SK-N-SH (cell line): ENCODE measurements around the gene ARFIP1. TPM values are rescaled to one million over a fixed set of nuclear protein-coding genes. Genes with fewer than 3 reads are reported as not detected.

ENCODE experiments used
- CTCF ChIA-PET: fragments of 300-600, 350-600 bp; formaldehyde crosslinking; extraction: SDS; loops from one replicate; lab custom pipeline; 2021; lab: Yijun Ruan, JAX
- POLR2A ChIA-PET: fragments of 350-600 bp; sonication (Branson Sonifier 250); formaldehyde crosslinking; extraction: SDS; loops from one replicate; lab custom pipeline; 2020; ENCODE audit warnings: antibody characterized with exemption, inconsistent platforms; lab: Yijun Ruan, JAX
- DNase-seq: peaks from one replicate; pipeline ENCODE4 v3.0.0; 2012
- H2AFZ ChIP-seq: fragments of 200-600 bp; sonication (generic); 2 replicates; pipeline ENCODE4 v1.8.1; 2016; ENCODE audit warnings: antibody characterized with exemption, mild to moderate bottlenecking, low read depth
- H3F3A ChIP-seq: fragments of 200-600 bp; sonication (generic); replicated peaks from 2 replicates; pipeline ENCODE3; 2016; ENCODE audit warnings: antibody characterized with exemption, mild to moderate bottlenecking; ENCODE audit not compliant: insufficient read depth
- H3K27ac ChIP-seq, 2 experiments: fragments of 200-500 bp in 1 of 2; fragments of 200-600 bp in 1 of 2; sonication (Bioruptor generic) in 1 of 2; sonication (generic), shearing (Covaris generic) in 1 of 2; 2 replicates each; pipeline versions ENCODE4 v1.5.1 to v1.6.1; 2014 to 2016; ENCODE audit warnings: low read depth in 2 of 2, inconsistent platforms in 1 of 2, low read length in 1 of 2, mild to moderate bottlenecking in 1 of 2, mixed read lengths in 1 of 2
- H3K27me3 ChIP-seq: fragments of 200-600 bp; sonication (generic), shearing (Covaris generic); 2 replicates; pipeline ENCODE4 v1.6.1; 2016; ENCODE audit warnings: mixed run types; ENCODE audit not compliant: insufficient read depth
- H3K36me3 ChIP-seq, 2 experiments: fragments of 200-500 bp in 1 of 2; fragments of 200-600 bp in 1 of 2; sonication (Bioruptor generic) in 1 of 2; sonication (generic) in 1 of 2; replicated peaks in 1 of 2; 2 replicates each; pipeline versions ENCODE3 to v1.5.1; 2014 to 2016; ENCODE audit warnings: low read length in 1 of 2, mild to moderate bottlenecking in 1 of 2; ENCODE audit not compliant: insufficient read depth in 2 of 2, control insufficient read depth in 1 of 2
- H3K4me1 ChIP-seq, 2 experiments: fragments of 200-500 bp in 1 of 2; fragments of 200-600 bp in 1 of 2; sonication (Bioruptor generic) in 1 of 2; sonication (generic), shearing (Covaris generic) in 1 of 2; 2 replicates each; pipeline versions ENCODE4 v1.5.1 to v1.6.1; 2014 to 2016; ENCODE audit warnings: low read depth in 1 of 2, low read length in 1 of 2, mixed run types in 1 of 2; ENCODE audit not compliant: insufficient read depth in 2 of 2, control insufficient read depth in 1 of 2
- H3K4me2 ChIP-seq: fragments of 200-600 bp; sonication (generic), shearing (Covaris generic); 2 replicates; pipeline ENCODE4 v1.6.1; 2017; ENCODE audit warnings: mixed run types
- H3K4me3 ChIP-seq, 2 experiments: fragments of 200-500 bp in 1 of 2; fragments of 200-600 bp in 1 of 2; sonication (Bioruptor generic) in 1 of 2; sonication (generic), shearing (Covaris generic) in 1 of 2; 2 replicates each; pipeline versions ENCODE4 v1.5.1 to v1.8.1; 2014 to 2016; ENCODE audit warnings: low read depth in 2 of 2, inconsistent platforms in 1 of 2, low read length in 1 of 2, mild to moderate bottlenecking in 1 of 2, mixed read lengths in 1 of 2, moderate library complexity in 1 of 2
- H3K79me2 ChIP-seq: fragments of 200-600 bp; sonication (generic); 2 replicates; pipeline ENCODE4 v1.8.1; 2017; ENCODE audit warnings: mild to moderate bottlenecking; ENCODE audit not compliant: insufficient read depth
- H3K9ac ChIP-seq: fragments of 200-600 bp; sonication (generic); 2 replicates; pipeline ENCODE4 v1.6.1; 2017; ENCODE audit warnings: mixed run types
- H3K9me2 ChIP-seq: fragments of 200-600 bp; sonication (generic); 2 replicates; pipeline ENCODE4 v1.6.1; 2017; ENCODE audit warnings: mixed run types
- H3K9me3 ChIP-seq: fragments of 200-600 bp; sonication (generic); 2 replicates; pipeline ENCODE4 v1.6.1; 2017; ENCODE audit warnings: mixed run types, mild to moderate bottlenecking, moderate library complexity
- H4K20me1 ChIP-seq: fragments of 200-600 bp; sonication (generic); 2 replicates; pipeline ENCODE4 v1.6.1; 2017; ENCODE audit warnings: mild to moderate bottlenecking, mixed run types; ENCODE audit not compliant: insufficient read depth
- CHD2 ChIP-seq: fragments of 150-350 bp; IDR thresholded peaks from 2 replicates; pipeline ENCODE4 v1.6.1; 2018; ENCODE audit warnings: low read length; ENCODE audit not compliant: partially characterized antibody
- CTCF ChIP-seq: fragments of 200-600 bp; sonication (generic); IDR thresholded peaks from 2 replicates; pipeline ENCODE4 v1.6.1; 2017; ENCODE audit warnings: antibody characterized with exemption, mild to moderate bottlenecking, moderate library complexity
- ELF1 ChIP-seq: IDR thresholded peaks from 2 replicates; pipeline ENCODE4 v1.4.0; 2012
- FOXJ3 ChIP-seq: sonication (generic); formaldehyde crosslinking; IDR thresholded peaks from 2 replicates; pipeline ENCODE4 v1.5.1; 2020; ENCODE audit warnings: mild to moderate bottlenecking, missing genetic modification reagents
- FOXM1 ChIP-seq: IDR thresholded peaks from 2 replicates; pipeline ENCODE4 v1.4.0; 2012; ENCODE audit warnings: low read depth, mild to moderate bottlenecking
- GABPA ChIP-seq: IDR thresholded peaks from 2 replicates; pipeline ENCODE4 v1.4.0; 2012; ENCODE audit warnings: low read depth, mild to moderate bottlenecking
- GATA2 ChIP-seq: sonication (generic); formaldehyde crosslinking; IDR thresholded peaks from 2 replicates; pipeline ENCODE4 v1.5.0; 2020; ENCODE audit warnings: mild to moderate bottlenecking, missing genetic modification reagents
- IRF3 ChIP-seq: fragments of 150-350 bp; IDR thresholded peaks from 2 replicates; pipeline ENCODE4 v1.6.1; 2016; ENCODE audit warnings: mild to moderate bottlenecking, low read depth, low read length
- JUND ChIP-seq: IDR thresholded peaks from 2 replicates; pipeline ENCODE4 v1.4.0; 2012
- MAX ChIP-seq: IDR thresholded peaks from 2 replicates; pipeline ENCODE4 v1.4.0; 2012; ENCODE audit warnings: low read depth
- NFIC ChIP-seq: IDR thresholded peaks from 2 replicates; pipeline ENCODE4 v1.4.0; 2012; ENCODE audit warnings: borderline replicate concordance
- NRF1 ChIP-seq: IDR thresholded peaks from 2 replicates; pipeline ENCODE4 v1.6.1; 2012; ENCODE audit warnings: low read depth, mild to moderate bottlenecking, low read length
- PBX3 ChIP-seq: IDR thresholded peaks from 2 replicates; pipeline ENCODE4; 2012
- POLR2AphosphoS5 ChIP-seq: IDR thresholded peaks from 2 replicates; pipeline ENCODE4 v1.6.1; 2012; ENCODE audit warnings: low read depth, low read length
- RCOR1 ChIP-seq: fragments of 150-350 bp; IDR thresholded peaks from 2 replicates; pipeline ENCODE4 v1.6.1; 2017; ENCODE audit warnings: antibody characterized with exemption, low read length
- REST ChIP-seq: IDR thresholded peaks from 2 replicates; pipeline ENCODE4 v1.6.1; 2012; ENCODE audit warnings: mild to moderate bottlenecking, low read depth, low read length, moderate library complexity
- RFX5 ChIP-seq: IDR thresholded peaks from 2 replicates; pipeline ENCODE4 v1.6.1; 2012; ENCODE audit warnings: mild to moderate bottlenecking, improper control_type of control experiment, low read length
- SIN3A ChIP-seq: IDR thresholded peaks from 2 replicates; pipeline ENCODE4 v1.6.1; 2012; ENCODE audit warnings: low read depth, mild to moderate bottlenecking, low read length, moderate library complexity, borderline replicate concordance
- TAF1 ChIP-seq: IDR thresholded peaks from 2 replicates; pipeline ENCODE4 v1.6.1; 2012; ENCODE audit warnings: low read depth, mild to moderate bottlenecking, low read length, moderate library complexity, borderline replicate concordance
- TEAD4 ChIP-seq: IDR thresholded peaks from 2 replicates; pipeline ENCODE4 v1.4.0; 2012; ENCODE audit warnings: mild to moderate bottlenecking, borderline replicate concordance; ENCODE audit not compliant: insufficient read depth
- USF1 ChIP-seq: IDR thresholded peaks from 2 replicates; pipeline ENCODE4 v1.4.0; 2012; ENCODE audit warnings: low read depth, borderline replicate concordance
- USF2 ChIP-seq: fragments of 150-350 bp; IDR thresholded peaks from 2 replicates; pipeline ENCODE4 v1.6.1; 2017; ENCODE audit warnings: antibody characterized with exemption, low read length, low read depth, borderline replicate concordance
- WGBS: methylation state at CpG from one replicate; pipeline ENCODE4 v1.1.6; 2017; ENCODE audit warnings: low lambda C conversion rate; 5-methylcytosine and 5-hydroxymethylcytosine counted together
- polyA plus RNA-seq, 3 experiments: library from polyadenylated mRNA; depleted of rRNA; stranded (reverse); fragments of >200 nt; gene quantifications; 2 replicates each; pipeline ENCODE4 v1.2.3, GENCODE V29; 2012

ARFIP1 gene
- polyA plus RNA-seq (2012; rRNA removed), result 15.7 and 17.4 TPM in 2 replicates
- 21.6 and 31.5 TPM in 2 replicates for polyA plus RNA-seq (2012; cell fraction: cytosol; rRNA removed)
- 11.8 and 18.3 TPM in 2 replicates for polyA plus RNA-seq (2012; cell fraction: nucleus; rRNA removed)

- Histone ChIP-seq H3F3A (peaks cover 7% of the 10 kb centered on the region), H3K27me3 (no peaks in the 10 kb centered on the region), H4K20me1 (peaks cover 29% of the 10 kb centered on the region), H3K4me1 (peaks cover 11 to 19% of the 10 kb centered on the region in 2 experiments), H3K9me2 (no peaks in the 10 kb centered on the region; the same call in 1 of the 2 replicates), H3K4me2 (peak within 1 kb of the TSS; percentile 86), H3K79me2 (peaks cover 47% of the 10 kb centered on the region), H3K27ac (peak within 1 kb of the TSS; percentile 90 to 92), H3K4me3 (peak within 1 kb of the TSS; percentile 85 to 94), H3K9me3 (no peaks in the 10 kb centered on the region), H3K36me3 (peaks cover 0 to 5% of the 10 kb centered on the region in 2 experiments), H3K9ac (peak within 1 kb of the TSS; percentile 86), H2AFZ (peak within 1 kb of the TSS; percentile 96)
- DNase-seq, result peak; percentile 94
- ChIA-PET POLR2A (interaction anchor here (1.1 kb wide), 1 partner anchor 304 kb away, joined by 3 read pairs; no protein-coding TSS in a partner anchor), CTCF (interaction anchor here (0.6 to 2.7 kb wide), 13 partner anchors 8 to 564 kb away, joined by 3 to 21 read pairs (median 3); no protein-coding TSS in a partner anchor)
- 2% methylated on average over 27 of the region's 55 CpGs for WGBS
- peak; percentile 82 for TF ChIP-seq POLR2AphosphoS5
- peak; percentile 93 for TF ChIP-seq ELF1
- TF ChIP-seq FOXM1, result no peak
- TF ChIP-seq MAX, result peak; percentile 72
- no peak; the same call in 1 of the 2 replicates for TF ChIP-seq USF2
- peak; percentile 27; the same call in 1 of the 2 replicates for TF ChIP-seq NRF1
- TF ChIP-seq TEAD4, result no peak
- no peak for TF ChIP-seq JUND
- TF ChIP-seq GATA2 (CRISPR knock-in tag), result no peak
- TF ChIP-seq GABPA, result peak; percentile 95
- TF ChIP-seq REST, result peak; percentile 35; the same call in 1 of the 2 replicates
- TF ChIP-seq NFIC, result peak; percentile 90
- TF ChIP-seq SIN3A, result no peak; the same call in none of the 2 replicates
- TF ChIP-seq RFX5, result peak; percentile 71; the same call in 1 of the 2 replicates
- no peak; the same call in 1 of the 2 replicates for TF ChIP-seq FOXJ3 (CRISPR knock-in tag)
- TF ChIP-seq PBX3, result 0 out of 2 replicates have a peak, but pooled peaks have one; percentile 12
- TF ChIP-seq CHD2, result peak; percentile 72
- TF ChIP-seq IRF3, result no peak
- no peak for TF ChIP-seq USF1
- TF ChIP-seq RCOR1, result no peak
- TF ChIP-seq TAF1, result peak; percentile 81
- TF ChIP-seq CTCF, result peak; percentile 50
These were observed at the start of gene ARFIP1, which contains the start of gene TIGD4 for GRCh38 chr4:152779513-152780266. Gene ARFIP1 (plus strand): TSS chr4:152779954. CDS start chr4:152829634, 49,680 bp downstream. Gene TIGD4 (minus strand): TSS chr4:152779730. CDS start chr4:152771004, 8,726 bp downstream.
